HTR-8/SVneo (cell line): ENCODE results near the gene TMEM44.
"Not testable (repeated sequence)": the region's sequence is repeated elsewhere in the genome, so short reads cannot be mapped to it uniquely, and the experiment has no call there.

ENCODE experiments used
- DNase-seq: peaks from one replicate; pipeline ENCODE4 v3.0.0; 2011; ENCODE audit warnings: low spot score, mixed read lengths; ENCODE audit not compliant: insufficient read length
- FAIRE-seq: peaks from 2 replicates; lab custom pipeline; 2011; peaks lifted over from hg19 to GRCh38; lab: Jason Lieb, UNC

Gene TMEM44

GRCh38 chr3:194562986-194563385, 70.2 kb downstream of the TMEM44 start:
- FAIRE-seq (no peak), DNase-seq (no peak)

- DNase-seq (no peak), FAIRE-seq (no peak)
Observed at GRCh38 chr3:194561306-194561974, 71.8 kb downstream of the TMEM44 start.

- FAIRE-seq (no peak), DNase-seq (no peak)
Observed at GRCh38 chr3:194560047-194560446, 73.2 kb downstream of the TMEM44 start.

GRCh38 chr3:194559530-194559929, 73.7 kb downstream of the TMEM44 start:
- DNase-seq, result no peak
- no peak for FAIRE-seq

- no peak for FAIRE-seq
- DNase-seq, result no peak
Observed at GRCh38 chr3:194556086-194557056, 76.8 kb downstream of the TMEM44 start.

- no peak for DNase-seq
Observed at GRCh38 chr3:194555175-194556062, 77.8 kb downstream of the TMEM44 start.

GRCh38 chr3:194554473-194555123, 78.6 kb downstream of the TMEM44 start:
- peak; percentile 68 for FAIRE-seq
- no peak for DNase-seq

More at GRCh38 chr3:194555175-194556062, 77.8 kb downstream of the TMEM44 start:
- FAIRE-seq, result no peak

- FAIRE-seq, result no peak
- no peak for DNase-seq
Observed at GRCh38 chr3:194552327-194552949, 80.8 kb downstream of the TMEM44 start.

- DNase-seq, result no peak
- FAIRE-seq, result no peak
Observed at GRCh38 chr3:194549853-194550252, 83.4 kb downstream of the TMEM44 start.

- DNase-seq, result no peak
- FAIRE-seq, result peak; percentile 82
Observed at GRCh38 chr3:194548346-194549321, 84.6 kb downstream of the TMEM44 start.

- DNase-seq, result no peak
- no peak for FAIRE-seq
Observed at GRCh38 chr3:194547042-194547441, 86.2 kb downstream of the TMEM44 start.

GRCh38 chr3:194545538-194545937, 87.7 kb downstream of the TMEM44 start:
- FAIRE-seq, DNase-seq: not testable (repeated sequence)

GRCh38 chr3:194543550-194543949, 89.7 kb downstream of the TMEM44 start:
- FAIRE-seq, result no peak
- no peak for DNase-seq

- DNase-seq, result no peak
- no peak for FAIRE-seq
Observed at GRCh38 chr3:194541483-194541882, 91.7 kb downstream of the TMEM44 start.

GRCh38 chr3:194540274-194540905, 92.8 kb downstream of the TMEM44 start:
- FAIRE-seq, result no peak

GRCh38 chr3:194539498-194539897, 93.7 kb downstream of the TMEM44 start:
- FAIRE-seq, result no peak

More at GRCh38 chr3:194540274-194540905, 92.8 kb downstream of the TMEM44 start:
- no peak for DNase-seq

GRCh38 chr3:194537732-194538247, 95.4 kb downstream of the TMEM44 start:
- peak; percentile 78 for DNase-seq
- FAIRE-seq, result peak; percentile 75

More at GRCh38 chr3:194539498-194539897, 93.7 kb downstream of the TMEM44 start:
- no peak for DNase-seq
